Choroid plexus epithelial cell (primary cell): ENCODE data around the gene VAMP5.

ENCODE experiments used
- DNase-seq: peaks from one replicate; pipeline ENCODE4 v3.0.0-alpha.2; 2010; ENCODE audit warnings: low read depth
- H3K4me3 ChIP-seq: 2 replicates; pipeline ENCODE4 v1.5.1; 2011; ENCODE audit warnings: low read depth, mild to moderate bottlenecking, control low read depth, low read length, moderate library complexity
- TF ChIP-seq, protein P1 (sequence below): conservative IDR thresholded peaks from 2 replicates; pipeline ENCODE4 v1.5.1; 2011; ENCODE audit warnings: low read depth, mild to moderate bottlenecking, control low read depth, inconsistent platforms, low read length, moderate library complexity

Gene VAMP5

DNA sequence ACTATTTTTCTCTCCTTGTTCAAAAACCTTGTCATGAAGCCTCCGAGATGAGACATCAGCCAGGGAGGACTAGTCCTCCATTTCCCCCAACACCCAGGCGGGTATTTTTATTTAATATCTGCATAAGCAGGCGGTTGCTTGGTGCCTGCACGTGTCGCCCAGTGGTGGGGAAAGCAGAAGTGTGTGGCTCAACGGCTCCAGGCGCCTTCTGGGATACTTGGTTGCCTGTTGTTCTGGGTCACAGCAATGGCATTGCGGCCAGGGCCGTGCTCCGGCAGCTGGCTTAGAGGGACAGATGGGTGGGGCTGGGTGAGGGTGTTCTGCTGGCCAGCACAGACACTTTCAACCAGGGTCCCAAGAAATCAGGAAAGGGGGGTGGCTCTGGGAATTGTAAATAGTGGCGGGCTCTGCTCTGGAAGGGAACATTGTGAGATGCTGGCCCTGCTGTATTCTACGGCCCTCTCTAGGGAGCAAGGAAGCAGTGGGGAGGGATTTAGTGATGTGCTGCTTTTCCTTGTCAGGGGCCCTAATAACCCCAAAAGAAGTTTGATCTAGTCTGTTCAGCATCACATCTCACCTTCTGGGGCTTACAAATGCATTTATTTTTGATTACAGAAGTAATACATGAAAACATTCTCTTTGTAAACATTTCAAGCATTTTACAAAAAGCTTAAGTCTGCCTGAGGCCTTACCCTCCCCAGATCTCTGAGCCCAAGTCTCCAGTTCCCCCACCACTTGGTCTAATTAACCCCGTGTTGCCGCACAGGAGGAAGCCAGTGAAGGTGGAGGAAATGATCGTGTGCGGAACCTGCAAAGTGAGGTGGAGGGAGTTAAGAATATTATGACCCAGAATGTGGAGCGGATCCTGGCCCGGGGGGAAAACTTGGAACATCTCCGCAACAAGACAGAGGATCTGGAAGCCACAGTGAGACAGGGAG is 5.7 kb upstream of the VAMP5 start:
- DNase-seq = no peak
- TF ChIP-seq, protein P1, sequence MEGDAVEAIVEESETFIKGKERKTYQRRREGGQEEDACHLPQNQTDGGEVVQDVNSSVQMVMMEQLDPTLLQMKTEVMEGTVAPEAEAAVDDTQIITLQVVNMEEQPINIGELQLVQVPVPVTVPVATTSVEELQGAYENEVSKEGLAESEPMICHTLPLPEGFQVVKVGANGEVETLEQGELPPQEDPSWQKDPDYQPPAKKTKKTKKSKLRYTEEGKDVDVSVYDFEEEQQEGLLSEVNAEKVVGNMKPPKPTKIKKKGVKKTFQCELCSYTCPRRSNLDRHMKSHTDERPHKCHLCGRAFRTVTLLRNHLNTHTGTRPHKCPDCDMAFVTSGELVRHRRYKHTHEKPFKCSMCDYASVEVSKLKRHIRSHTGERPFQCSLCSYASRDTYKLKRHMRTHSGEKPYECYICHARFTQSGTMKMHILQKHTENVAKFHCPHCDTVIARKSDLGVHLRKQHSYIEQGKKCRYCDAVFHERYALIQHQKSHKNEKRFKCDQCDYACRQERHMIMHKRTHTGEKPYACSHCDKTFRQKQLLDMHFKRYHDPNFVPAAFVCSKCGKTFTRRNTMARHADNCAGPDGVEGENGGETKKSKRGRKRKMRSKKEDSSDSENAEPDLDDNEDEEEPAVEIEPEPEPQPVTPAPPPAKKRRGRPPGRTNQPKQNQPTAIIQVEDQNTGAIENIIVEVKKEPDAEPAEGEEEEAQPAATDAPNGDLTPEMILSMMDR = no peak
- H3K4me3 ChIP-seq = no peak overlapping the region

DNA sequence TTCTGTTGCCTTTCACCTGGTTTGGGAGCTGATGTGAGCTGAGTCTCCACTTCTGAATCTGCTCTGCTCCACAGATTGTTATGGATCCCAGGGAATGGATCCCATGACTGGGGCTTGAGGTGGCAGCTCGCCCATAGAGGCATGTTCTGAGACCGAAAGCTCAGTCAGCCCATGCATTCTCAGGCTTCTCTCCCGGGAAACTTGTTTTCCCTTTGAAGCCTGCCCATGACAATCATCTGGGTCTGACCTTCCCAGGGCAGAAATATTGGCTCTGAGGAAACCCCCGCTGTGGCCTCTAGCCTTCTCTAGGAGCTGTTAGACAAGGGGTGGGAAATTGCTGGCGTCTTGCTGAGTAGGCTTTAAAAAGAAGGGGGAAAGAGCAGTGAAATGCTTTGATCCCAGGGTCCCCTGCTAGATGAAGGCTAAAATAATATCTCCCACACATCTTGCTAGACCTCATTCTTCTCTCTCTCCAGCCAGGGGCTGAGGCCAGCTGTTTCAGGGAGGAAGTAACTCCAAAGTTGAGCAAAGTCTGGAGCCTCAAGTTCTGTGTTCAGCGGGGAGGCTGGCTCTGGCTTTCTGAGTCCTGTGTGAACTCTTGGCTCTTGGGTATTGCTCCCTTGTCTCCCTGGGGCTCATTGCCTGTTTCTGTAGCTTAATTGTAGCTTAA is 4.8 kb upstream of the VAMP5 start:
- H3K4me3 ChIP-seq = no peak overlapping the region
- TF ChIP-seq, protein P1 = no peak
- DNase-seq = no peak

DNA sequence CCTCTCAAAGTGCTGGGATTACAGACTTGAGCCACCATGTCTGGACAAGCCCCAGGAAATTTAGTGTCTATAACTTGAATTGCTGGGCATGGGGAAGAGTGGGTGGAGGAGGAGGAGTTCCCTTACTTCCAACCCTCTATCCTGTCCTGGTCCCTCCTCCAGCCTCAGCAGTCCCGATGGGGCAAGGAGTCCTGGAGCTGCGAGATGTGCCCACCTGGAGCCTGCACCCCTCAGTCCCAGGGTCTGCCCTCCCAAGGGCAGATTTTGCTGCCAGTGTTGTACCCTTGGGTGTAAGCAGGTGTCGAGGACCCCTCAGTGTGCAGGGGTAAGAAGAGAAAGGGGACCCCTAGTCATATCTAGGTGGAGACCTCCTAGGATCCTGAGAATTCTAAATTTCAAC is 4.0 kb upstream of the VAMP5 start:
- TF ChIP-seq, protein P1 = no peak
- H3K4me3 ChIP-seq = no peak overlapping the region
- no peak for DNase-seq

DNA sequence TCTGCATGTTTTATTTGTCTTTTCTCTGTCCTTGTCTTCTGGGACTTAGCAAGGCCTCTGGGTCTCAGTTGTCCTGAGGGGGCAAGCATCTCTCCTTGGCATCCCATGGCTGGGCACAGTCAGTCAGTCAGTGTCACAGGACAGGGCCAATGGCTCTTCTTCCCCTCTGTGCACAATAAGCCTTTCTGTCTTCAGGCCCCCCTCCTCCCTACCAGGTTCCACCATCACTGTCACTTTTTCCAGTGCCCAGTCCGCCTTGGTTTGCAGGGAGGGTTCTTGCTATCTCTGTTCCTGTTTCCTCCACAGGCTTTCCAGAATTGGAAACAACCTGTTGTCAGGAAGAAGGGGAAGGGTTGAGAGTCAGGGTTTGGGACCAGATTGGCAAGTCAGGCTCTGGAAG is 1.7 kb upstream of the VAMP5 start:
- no peak overlapping the region for H3K4me3 ChIP-seq
- TF ChIP-seq, protein P1 = no peak
- no peak for DNase-seq

DNA sequence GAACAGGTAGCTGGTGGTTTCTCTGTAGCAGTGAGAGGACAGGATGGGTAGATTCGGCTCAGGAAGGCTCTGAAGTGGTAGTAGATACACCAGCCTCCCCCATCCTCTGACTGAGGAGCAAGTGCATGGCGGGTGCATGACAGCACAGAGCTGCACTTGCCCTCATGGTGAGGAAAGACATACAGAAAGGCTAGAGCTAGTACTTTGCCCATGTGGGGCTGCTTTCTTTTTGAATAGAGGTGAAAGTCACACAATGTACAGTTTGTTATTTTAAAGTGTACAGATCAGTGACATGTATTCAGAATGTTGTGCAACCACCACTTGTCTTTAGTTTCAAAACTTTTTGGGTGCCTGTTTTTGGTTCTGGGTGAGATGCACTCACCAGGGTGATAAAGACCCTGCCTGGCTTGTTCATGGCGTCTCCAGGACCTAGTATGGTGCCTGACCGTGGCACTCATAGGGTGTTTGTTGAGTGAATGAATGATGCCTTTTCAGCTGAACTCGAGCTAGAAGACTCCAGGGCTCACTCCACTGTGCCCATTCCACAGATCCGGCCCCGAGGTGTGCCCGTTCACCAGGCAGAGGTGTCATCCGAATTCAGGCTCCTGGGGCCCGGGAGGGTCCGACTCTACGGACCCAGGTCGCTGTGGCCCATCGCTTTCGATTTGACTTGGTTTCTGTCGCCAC is 421 bp upstream of the VAMP5 start:
- H3K4me3 ChIP-seq = peak overlapping the region; percentile 69
- no peak for DNase-seq
- TF ChIP-seq, protein P1 = no peak

DNA sequence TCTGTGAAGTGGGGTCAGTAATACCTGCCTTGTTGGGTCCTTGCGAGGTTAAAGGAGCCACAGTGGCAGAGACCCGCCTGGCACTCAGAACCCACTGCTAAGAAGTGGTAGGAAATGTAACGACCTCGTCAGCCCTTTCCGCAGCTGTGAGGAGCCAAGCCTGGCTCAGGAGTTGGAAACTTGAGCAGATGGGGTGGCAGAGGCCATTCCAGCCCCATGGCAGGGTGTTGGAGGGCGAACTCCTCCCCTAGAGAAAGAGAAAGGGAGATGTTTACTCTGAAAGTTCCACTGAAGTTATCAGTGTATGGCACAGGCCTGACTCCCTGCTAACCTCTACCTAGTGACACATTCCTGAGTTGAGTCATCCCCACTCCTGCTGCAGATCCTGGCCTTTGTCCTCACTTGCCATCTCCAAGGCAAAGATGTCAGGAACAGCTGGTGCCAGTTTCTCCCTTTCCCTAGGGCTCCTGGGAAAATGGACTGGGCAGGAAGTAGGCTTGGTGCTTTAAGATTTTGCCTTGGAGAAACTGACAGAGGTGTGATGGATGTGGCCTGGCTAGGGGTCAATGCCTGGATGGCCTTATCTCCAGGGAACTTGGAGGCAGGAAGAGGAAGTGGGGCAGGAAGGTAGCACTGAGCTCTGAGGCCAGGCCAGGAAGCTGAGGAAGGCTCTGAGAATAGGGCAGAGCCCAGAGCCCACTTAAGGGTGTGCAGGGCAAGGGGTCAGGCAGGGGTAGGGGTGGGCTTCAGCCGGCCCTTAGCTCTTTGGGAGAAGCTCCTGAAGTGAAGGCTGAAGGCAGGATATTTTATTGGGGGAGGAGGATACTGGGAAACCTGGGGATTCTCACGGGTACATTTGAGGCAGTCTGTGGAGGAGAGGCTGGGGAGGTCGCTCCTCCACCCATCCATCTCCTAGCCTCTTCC is 888 bp downstream of the VAMP5 start:
- DNase-seq = peak; percentile 36
- TF ChIP-seq, protein P1 = no peak
- H3K4me3 ChIP-seq = peak overlapping the region; percentile 69
